ENCODE results near the gene PRKG1.

- TF ChIP-seq CTCF (IDR thresholded peaks at IDR 0.05; ENCODE audit: insufficient read depth, low read length) (no peak), POLR2AphosphoS5 (IDR thresholded peaks at IDR 0.05; ENCODE audit: low read depth) (no peak)
Measured at GRCh38 chr10:51201947-51202346, 127.7 kb downstream of the PRKG1 start.

Measured in HL-60 (cell line).